Stimulated activated CD4-positive, alpha-beta T cell treated with anti-CD3 and anti-CD28 coated beads, Interleukin-4, amount 100 ng/mL, for 1 hour (primary cell): ENCODE measurements around the gene LPP.
"Not testable (repeated sequence)": the region's sequence is repeated elsewhere in the genome, so short reads cannot be mapped to it uniquely, and the experiment has no call there.

Source experiments
- DNase-seq: peaks from one replicate; pipeline ENCODE4 v3.0.0-alpha.2; 2020

The LPP gene

GRCh38 chr3:188693435-188693834 lies 539.5 kb downstream of the LPP start:
- DNase-seq = no peak

GRCh38 chr3:188695241-188695640 lies 541.3 kb downstream of the LPP start:
- DNase-seq = no peak

- DNase-seq = no peak
Observed at GRCh38 chr3:188697127-188697526, 543.2 kb downstream of the LPP start.

GRCh38 chr3:188698436-188698835 lies 544.5 kb downstream of the LPP start:
- no peak for DNase-seq

GRCh38 chr3:188700501-188700900 lies 546.5 kb downstream of the LPP start:
- no peak for DNase-seq

DNA sequence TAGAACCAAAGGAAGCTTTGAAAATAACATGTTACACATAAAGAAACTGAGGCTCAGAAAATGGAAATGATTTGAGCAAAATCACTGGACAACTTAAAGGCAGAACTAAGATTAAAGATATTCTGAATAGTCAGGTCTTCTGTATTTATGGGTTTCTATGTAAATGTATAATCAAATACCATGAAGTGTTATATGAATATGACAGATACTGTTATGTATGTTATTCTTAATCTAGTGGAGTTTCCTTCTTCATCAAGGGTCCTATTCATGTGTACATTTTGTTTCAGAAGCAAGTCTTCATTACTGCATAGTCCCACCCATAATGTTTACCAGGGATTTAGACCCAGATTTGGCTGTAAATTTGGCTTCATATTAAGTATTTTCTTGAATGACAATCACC lies 547.0 kb downstream of the LPP start:
- no peak for DNase-seq

DNA sequence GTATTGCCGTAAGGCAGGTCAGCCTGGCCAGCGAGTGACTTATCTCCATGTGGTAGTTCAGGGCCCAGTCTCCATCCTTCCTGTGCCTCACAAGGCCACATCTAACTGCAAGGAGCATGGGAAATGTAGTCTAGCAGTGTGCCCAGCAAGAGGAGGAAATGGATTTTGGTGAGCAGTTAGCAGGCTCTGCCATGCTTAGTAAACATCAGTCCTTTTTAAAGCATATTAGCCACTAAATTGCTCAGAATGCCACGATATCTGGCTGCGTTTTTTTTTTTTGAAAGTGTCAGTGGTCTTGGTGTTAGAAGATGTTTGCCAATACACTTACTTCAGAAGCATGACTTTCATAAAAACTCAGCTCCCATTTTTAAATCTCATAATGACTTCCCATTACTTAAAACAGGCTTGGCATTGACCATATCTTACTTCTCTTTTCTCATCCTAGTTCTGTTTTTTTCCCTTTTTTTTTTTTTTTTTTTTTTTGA lies 547.6 kb downstream of the LPP start:
- DNase-seq = no peak

- not testable (repeated sequence) for DNase-seq
Observed at GRCh38 chr3:188702028-188702427, 548.1 kb downstream of the LPP start.

- DNase-seq = no peak
Observed at GRCh38 chr3:188706176-188706575, 552.2 kb downstream of the LPP start.

DNA sequence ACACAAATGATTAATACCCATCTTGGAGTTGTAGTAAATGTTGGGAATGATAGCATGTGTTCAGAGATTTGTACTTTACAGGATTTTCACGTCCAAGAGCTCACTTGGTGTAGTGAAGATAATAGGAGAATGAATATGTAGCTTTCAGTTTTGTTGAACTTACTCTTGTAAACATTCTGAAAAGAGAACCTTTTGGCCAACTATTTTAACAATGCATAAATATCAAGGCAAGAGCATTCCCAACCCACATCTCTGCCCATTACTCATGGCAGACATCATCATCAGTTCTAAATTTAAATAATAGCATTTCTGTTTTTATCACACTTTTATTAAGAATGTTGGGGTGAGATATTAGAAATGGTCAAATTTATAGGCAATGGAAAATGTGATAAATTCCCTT lies 552.6 kb downstream of the LPP start:
- no peak for DNase-seq

DNA sequence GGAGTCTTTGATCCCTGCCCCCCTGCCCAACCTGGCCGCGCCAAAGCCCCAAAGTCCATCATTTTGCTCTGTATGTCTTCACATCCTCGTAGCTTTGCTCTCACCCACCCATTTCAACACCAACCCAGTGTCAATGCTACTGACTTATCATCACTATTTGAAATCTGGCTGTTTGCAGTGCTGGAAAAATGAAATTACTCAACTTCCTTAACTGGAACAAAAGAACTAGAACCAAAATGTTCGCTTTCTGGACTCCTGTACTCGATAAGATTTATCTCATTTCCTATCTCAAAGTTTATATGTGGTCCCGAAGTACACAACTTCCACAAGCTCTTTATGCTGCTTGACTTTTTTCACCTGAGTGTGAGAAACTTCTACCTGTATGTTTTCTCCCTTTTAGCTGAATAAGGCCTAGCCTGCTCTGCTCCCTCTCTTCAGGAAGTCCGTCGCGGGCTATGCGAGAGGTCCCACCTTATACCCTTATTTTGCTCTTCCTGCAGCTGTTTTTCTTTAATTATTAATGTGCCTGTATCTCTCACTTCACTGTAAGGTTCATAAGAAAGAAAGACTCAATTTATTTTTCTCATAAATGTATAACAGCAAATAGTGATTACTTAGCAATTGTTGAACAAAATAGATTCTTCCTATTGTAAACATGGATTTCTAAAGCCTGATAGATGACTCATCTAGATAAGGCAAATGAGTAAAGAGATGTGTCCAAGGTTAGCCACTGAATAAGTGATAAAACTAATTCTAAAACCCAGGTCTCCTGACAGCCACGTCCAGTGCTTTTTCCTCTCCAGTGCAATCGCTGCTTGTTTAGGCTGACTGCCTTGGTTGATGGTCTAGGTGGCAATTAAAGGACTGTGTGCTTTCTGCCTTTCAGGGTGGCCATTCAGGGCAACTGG lies 553.7 kb downstream of the LPP start:
- DNase-seq = no peak

GRCh38 chr3:188711881-188712247 lies 557.9 kb downstream of the LPP start:
- DNase-seq = no peak

GRCh38 chr3:188712248-188712924 lies 558.4 kb downstream of the LPP start:
- DNase-seq = no peak

DNA sequence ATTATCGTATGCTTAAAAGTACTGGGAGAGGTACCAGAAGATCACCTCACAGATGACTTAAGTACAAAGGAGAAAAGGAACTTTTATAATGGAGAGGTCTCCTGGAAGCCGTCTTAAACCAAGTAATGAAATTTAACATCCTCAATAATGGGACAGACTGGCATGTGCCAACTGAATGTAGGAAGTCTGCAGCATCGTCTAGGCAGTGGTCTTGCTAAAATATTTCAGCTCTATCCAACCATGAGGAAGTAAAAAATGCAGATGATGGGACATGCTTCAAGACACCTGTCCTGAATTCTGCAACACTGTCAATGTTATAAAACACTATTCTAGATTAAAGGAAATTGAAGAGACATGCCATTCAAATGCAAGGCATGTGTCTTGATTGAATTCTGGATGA lies 559.0 kb downstream of the LPP start:
- no peak for DNase-seq

- DNase-seq = no peak
Observed at GRCh38 chr3:188719545-188719944, 565.6 kb downstream of the LPP start.

DNA sequence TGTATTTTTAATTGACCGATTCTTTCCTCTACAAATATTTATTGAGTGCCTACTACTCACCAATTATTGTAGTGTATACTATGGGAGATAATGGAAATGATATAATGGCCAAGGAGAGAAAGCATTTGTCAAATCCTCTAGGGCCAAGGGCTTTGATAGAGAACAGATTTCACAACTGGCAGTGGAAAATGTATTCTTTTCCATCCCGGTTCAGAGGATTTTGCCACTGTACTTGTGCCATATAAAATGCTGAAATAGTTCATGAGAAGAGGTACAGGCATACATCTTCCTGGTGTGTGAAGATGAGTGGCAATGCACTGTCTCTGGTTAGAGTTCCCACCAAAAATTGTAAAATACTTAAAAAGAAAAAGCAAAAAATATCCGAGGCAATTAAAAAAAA lies 566.3 kb downstream of the LPP start:
- no peak for DNase-seq

GRCh38 chr3:188720636-188721035 lies 566.7 kb downstream of the LPP start:
- no peak for DNase-seq

GRCh38 chr3:188721312-188721711 lies 567.4 kb downstream of the LPP start:
- DNase-seq = no peak

DNA sequence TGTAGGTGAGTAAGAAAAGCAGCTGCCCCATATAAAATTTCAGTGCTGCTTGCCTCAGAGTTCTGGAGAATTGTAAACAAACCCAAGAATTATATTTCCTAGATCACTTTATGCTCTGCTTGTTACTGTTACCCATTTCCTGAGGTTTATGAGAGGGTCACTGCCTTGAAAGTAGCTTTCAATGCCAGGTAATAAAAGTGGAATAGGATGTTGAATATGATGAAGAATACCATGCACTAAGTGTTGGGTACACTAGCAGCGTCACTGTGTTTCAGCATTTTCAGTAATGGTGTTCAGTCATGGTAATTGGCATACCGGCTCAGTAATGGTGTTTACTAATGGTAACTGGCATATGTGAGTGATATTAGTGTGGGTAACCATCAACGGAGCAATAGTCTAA lies 568.0 kb downstream of the LPP start:
- no peak for DNase-seq

- DNase-seq = no peak
Observed at GRCh38 chr3:188722963-188723362, 569.0 kb downstream of the LPP start.

DNA sequence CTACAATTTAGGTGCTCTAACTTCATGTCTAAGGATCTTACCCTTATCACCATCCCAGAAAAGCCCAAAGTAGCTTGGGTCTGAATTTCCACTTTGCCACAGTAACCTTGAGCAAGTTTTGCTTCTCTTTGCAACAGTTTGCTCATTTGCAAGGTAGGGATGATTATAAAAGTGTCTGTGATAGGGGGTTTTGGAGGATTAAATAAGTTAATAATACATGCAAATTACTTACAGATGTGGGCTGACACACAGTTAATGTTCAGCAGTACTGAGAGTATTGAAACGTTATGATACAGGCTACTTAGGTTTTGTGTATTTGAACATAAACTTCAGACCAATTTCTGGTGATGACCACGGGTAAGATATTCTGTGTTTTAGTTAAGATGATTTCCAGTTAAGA lies 573.1 kb downstream of the LPP start:
- no peak for DNase-seq

DNA sequence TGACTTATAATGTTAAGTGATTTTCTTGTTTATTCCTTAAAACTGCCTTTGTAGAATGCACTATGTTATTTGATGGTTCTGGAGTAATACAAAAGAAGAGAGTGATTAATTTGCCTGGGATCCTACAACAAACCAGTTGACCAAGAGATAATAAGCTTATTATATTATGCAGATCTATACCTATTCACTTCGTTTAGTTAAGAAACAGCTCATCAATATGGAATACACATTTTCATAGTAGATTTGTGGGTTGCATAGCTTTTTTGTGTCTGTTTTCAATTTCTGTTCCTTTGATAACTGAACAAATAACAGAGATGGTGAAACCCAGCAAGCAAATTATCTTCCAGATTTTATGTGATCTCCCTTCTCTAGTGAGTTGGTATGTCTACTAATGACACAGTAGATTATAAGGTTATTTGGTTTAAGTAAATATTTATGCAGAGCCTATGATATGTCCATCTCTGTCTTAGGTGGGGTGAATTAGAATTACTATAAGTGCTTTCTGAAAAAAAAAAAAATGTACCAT lies 574.5 kb downstream of the LPP start:
- DNase-seq = no peak

- no peak for DNase-seq
Observed at GRCh38 chr3:188729422-188729821, 575.5 kb downstream of the LPP start.

GRCh38 chr3:188734395-188734794 lies 580.4 kb downstream of the LPP start:
- DNase-seq = no peak
